Measurements from ENCODE around the gene DLG2.
A peak's percentile ranks its signal among the peaks of the same experiment; 100 is the strongest.
"Not testable (repeated sequence)": the region's sequence is repeated elsewhere in the genome, so short reads cannot be mapped to it uniquely, and the experiment has no call there.

Gene DLG2

GRCh38 chr11:84795698-84796097 is 831.4 kb downstream of the DLG2 start:
- H3K4me3 ChIP-seq (ENCODE audit: low read length), result no peak overlapping the region
- peak; percentile 18 for DNase-seq (ENCODE audit: low read depth, low spot score)

GRCh38 chr11:84794663-84795443 is 832.3 kb downstream of the DLG2 start:
- H3K4me3 ChIP-seq (ENCODE audit: low read length), result no peak overlapping the region
- DNase-seq (ENCODE audit: low read depth, low spot score), result no peak

- no peak for DNase-seq (ENCODE audit: low read depth, low spot score)
- no peak overlapping the region for H3K4me3 ChIP-seq (ENCODE audit: low read length)
Measured at GRCh38 chr11:84793318-84793717, 833.8 kb downstream of the DLG2 start.

DNA sequence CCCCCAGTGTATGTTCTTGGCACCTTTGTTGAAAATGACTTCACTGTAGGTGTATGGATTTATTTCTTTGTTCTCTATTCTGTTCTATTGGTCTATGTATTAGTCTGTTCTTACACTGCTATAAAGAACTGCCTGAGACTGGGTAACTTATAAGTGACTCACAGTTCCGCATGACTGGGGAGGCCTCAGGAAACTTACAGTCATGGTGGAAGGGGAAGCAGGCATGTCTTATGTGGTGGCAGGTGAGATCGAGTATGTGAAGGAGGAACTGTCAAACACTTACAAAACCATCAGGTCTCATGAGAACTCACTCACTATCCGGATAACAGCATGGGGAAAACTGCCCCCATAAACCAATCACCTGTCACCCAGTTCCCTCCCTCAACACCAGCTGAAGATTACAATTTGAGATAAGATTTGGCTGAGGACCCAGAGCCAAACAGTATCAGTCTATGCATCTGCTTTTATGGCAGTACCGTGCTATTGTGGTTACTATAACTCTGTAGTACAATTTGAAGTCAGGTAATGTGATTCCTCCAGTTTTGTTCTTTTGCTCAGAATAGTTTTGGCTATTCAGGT is 836.2 kb downstream of the DLG2 start:
- no peak overlapping the region for H3K4me3 ChIP-seq (ENCODE audit: low read length)
- DNase-seq (ENCODE audit: low read depth, low spot score), result peak; percentile 46

DNA sequence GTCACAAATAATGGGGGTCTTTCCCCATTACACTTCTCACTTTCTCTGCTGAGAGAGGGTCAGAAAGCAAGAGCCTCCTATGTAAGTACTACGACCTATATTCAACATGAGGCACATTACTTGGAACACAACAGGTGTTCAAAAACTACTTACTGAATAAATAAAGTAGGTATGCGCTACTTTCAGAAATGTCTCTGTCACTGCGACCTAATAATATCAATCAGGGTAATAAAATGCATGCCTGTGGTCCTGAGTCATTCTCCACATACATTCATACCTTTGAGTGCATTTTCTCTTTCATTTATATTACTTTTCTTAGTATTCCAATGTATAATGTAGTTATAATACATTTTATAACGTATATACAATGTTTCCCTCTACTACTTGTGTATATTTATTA is 838.9 kb downstream of the DLG2 start:
- DNase-seq (ENCODE audit: low read depth, low spot score), result no peak
- no peak overlapping the region for H3K4me3 ChIP-seq (ENCODE audit: low read length)

DNA sequence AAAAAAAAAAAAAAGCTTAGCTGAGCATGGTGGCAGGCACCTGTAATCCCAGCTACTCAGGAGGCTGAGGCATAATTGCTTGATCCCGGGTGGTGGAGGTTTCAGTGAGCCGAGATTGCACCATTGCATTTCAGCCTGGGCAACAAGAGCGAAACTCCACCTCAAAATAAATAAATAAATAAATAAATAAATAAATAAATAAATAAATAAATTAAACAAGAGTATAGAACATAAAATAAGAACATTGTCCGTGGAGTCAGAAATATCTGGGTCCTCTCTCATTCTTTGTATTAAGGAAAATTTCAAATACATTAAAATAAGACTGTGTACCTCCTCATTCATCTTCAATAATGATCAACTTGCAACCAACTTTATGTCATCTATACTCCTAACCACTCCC is 843.0 kb downstream of the DLG2 start:
- not testable (repeated sequence) for H3K4me3 ChIP-seq (ENCODE audit: low read length); DNase-seq (ENCODE audit: low read depth, low spot score)

GRCh38 chr11:84780689-84781293 is 846.4 kb downstream of the DLG2 start:
- no peak overlapping the region for H3K4me3 ChIP-seq (ENCODE audit: low read length)
- DNase-seq (ENCODE audit: low read depth, low spot score), result peak; percentile 23

GRCh38 chr11:84775503-84775902 is 851.6 kb downstream of the DLG2 start:
- no peak overlapping the region for H3K4me3 ChIP-seq (ENCODE audit: low read length)
- DNase-seq (ENCODE audit: low read depth, low spot score), result no peak

DNA sequence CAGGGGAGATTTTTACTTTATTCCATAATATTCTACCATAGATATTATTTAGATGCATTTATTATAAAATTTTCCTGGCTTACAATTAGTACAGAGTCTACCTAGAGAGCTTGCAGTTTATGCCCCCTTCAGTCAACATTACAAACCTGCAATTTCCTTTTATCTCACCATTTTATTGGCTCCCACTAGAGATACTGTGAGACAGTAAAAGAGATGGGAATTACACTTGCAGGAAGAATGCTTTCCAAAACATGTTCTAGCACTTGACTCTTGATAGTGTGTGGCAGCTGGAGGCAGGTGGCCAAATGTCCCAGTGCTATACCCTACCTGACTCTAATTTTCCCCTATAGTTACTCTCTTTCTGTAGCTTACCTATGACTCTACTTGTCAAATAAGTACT is 863.2 kb downstream of the DLG2 start:
- DNase-seq (ENCODE audit: low read depth, low spot score), result no peak
- no peak overlapping the region for H3K4me3 ChIP-seq (ENCODE audit: low read length)

DNA sequence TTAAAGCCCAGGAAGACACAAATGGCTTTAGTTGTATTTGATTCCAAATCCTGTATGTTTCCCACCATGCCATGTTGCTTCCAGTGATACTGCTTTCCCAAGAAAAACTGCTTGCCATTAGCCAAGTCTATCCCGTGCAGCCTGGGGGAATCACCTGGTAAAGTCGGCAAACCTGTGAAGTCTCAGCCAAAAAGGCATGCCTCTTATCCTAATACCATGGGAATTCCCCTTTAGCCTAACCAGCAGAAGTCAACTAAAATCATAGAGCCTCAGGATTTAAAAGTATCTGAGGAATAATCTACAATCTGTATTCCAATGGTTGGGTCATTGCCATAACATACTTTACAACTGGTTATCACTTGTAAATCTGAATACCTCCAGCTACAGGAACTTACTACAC is 869.4 kb downstream of the DLG2 start:
- no peak for DNase-seq (ENCODE audit: low read depth, low spot score)
- no peak overlapping the region for H3K4me3 ChIP-seq (ENCODE audit: low read length)

GRCh38 chr11:84751371-84751770 is 875.8 kb downstream of the DLG2 start:
- peak; percentile 17 for DNase-seq (ENCODE audit: low read depth, low spot score)

DNA sequence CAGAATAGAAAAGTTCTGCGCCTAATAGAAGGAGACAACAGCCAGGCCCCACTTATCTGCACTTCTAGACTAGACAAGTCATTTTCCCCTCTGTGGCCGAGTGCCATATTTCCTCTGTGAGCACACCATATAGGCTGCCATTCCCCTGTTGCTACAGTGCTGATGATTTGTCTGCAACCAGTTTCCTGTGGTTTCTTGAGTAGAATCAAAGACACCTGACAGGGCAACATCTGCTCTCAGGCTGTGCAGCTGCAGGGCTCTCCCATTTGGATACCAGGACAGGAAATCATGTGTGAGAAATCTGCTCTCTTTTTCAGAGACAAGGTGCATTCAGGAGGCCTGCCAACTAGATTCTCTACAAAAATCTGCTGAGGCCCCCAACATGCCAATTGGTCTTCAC is 879.3 kb downstream of the DLG2 start:
- DNase-seq (ENCODE audit: low read depth, low spot score), result peak; percentile 95

More at GRCh38 chr11:84751371-84751770, 875.8 kb downstream of the DLG2 start:
- H3K4me3 ChIP-seq (ENCODE audit: low read length), result no peak overlapping the region

DNA sequence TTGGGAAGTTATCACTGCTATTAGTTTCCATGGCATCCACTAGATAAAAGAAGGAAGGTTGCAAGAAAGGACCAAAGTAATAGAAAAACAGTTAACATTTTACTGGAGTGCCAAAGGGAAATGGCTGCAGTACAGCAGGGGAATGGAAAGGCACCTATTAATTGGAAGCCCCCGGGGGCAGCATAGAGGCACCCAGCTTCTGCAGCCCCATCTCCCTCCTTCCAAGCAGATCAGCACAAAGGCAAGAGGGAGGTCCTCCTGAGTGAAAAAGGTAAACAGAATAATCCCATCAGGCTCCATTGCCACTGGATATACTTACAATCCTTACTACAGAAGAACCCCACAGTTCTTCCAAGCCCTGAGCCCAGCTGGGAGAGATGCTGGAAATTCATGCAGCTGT is 887.1 kb downstream of the DLG2 start:
- no peak for DNase-seq (ENCODE audit: low read depth, low spot score)
- H3K4me3 ChIP-seq (ENCODE audit: low read length), result no peak overlapping the region

More for the DNA sequence above, 879.3 kb downstream of the DLG2 start:
- no peak overlapping the region for H3K4me3 ChIP-seq (ENCODE audit: low read length)

DNA sequence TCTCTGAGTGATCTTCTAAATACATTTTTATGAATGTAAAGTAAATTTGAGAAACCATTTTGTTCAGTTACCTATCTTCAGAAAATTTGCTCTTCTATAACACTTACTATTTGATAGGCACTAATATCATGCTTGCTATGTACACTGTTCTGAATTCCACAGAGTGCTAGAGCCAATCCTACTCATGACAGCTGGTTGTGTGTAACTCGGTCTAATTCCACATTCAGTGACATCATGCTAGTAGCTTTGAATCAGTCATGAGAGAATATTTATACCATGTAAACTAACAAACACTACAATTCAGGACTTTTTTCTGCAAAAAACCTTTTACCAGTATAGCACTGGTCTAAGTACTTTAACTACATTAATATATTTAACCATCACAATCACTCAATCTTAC is 902.9 kb downstream of the DLG2 start:
- H3K4me3 ChIP-seq (ENCODE audit: low read length), result no peak overlapping the region
- DNase-seq (ENCODE audit: low read depth, low spot score), result no peak

DNA sequence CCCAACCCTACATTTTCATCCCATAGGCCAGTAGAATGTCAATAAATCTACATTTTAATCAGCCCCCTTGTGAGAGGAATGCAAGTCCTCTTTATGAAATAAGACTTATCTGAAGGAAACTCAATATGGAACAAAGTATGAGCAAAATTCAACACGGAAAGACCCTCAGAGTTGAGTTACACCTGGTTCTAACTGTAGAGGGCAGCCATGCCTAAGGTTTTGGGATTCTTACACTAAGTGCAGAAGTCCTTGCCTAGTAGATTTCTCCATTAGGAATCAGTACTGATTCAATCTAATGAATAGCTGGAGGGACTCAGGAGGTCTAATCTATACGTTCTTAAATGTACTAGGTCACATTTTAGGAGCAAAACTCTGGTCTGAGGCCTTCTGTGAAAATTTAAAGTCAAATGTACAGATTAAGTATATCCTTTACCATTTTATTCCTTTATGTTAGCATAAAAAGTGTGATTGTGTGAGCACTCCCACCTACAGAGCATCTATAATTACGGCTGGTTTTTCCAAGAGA is 904.5 kb downstream of the DLG2 start:
- no peak overlapping the region for H3K4me3 ChIP-seq (ENCODE audit: low read length)
- no peak for DNase-seq (ENCODE audit: low read depth, low spot score)

DNA sequence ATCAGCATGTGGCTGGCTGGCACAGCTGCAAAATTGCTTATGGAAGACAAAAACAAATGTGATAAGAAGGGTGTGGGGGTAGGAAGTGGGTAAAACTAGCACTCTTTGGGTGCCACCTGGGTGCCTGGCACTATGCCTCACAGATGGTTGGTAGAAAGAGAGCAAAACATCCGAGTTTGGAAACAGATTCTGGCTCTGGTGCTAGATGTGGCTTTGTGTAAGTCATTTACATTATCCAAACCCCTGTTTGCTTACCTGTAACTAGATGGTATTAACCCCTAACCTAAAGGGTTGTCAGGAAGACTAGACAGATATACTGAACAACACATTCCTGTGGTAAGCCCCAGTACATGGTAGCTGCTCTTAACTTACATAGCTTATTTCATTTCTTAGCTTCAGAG is 905.6 kb downstream of the DLG2 start:
- peak; percentile 28 for DNase-seq (ENCODE audit: low read depth, low spot score)
- no peak overlapping the region for H3K4me3 ChIP-seq (ENCODE audit: low read length)

- no peak overlapping the region for H3K4me3 ChIP-seq (ENCODE audit: low read length)
- DNase-seq (ENCODE audit: low read depth, low spot score), result no peak
Measured at GRCh38 chr11:84720706-84721402, 906.3 kb downstream of the DLG2 start.

DNA sequence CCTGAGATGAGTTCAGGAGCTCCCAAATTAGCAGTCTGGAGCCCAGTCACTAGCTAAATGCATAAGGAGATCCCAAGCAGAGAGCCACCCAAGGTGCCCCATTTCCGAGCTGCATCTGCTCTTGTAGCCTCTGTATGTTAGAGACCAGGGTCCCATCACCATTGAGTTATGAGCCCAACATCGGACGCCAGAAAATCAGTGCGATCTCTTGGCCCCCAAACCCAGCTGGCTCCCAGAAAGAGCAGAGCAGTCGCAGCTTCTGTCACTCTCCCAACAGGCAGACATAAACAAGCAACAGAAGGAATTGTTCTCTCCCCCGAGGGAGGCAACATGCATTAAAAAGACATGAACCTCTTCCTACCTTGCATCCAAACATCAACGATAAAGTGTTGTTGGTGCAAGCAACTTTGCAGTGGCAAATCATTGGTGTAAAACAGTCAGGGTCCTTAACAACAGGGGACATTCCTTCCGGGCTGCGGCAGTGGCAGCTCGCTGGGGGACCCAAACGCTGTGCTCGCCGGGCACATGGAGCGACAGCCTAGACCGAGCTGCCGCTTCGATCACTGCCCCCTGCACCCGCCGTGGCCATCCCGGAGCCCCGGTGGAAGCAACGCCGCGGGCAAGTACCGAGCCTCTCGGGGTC is 907.1 kb downstream of the DLG2 start:
- DNase-seq (ENCODE audit: low read depth, low spot score), result no peak
- no peak overlapping the region for H3K4me3 ChIP-seq (ENCODE audit: low read length)

DNA sequence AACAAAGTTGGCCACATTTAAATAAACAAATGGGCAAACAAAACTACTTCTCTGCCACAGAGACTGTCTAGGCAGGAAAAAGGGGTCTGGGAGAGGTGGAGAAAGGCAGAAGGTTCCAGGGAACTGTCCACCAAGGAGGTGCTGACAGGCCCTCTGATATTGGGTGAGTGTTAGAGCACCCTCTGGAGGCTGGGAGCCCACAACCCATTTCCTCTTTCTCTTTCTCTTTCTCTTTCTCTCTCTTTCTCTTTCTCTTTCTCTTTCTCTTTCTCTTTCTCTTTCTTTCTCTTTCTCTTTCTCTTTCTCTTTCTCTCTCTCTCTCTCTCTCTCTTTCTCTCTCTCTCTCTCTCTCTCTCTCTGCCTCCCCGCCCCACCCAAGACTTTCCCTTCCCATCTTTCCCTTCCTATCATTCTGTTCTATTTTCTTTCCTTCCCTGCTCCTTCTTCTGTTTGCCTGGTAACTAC is 912.8 kb downstream of the DLG2 start:
- no peak overlapping the region for H3K4me3 ChIP-seq (ENCODE audit: low read length)
- peak; percentile 67 for DNase-seq (ENCODE audit: low read depth, low spot score)
